Right kidney (tissue), 1 donor: ENCODE results near the gene NKIRAS2.
"Not testable (repeated sequence)": the region's sequence is repeated elsewhere in the genome, so short reads cannot be mapped to it uniquely, and the experiment has no call there.

Experiments used
- DNase-seq: peaks from one replicate; pipeline ENCODE4 v3.0.0-alpha.2; 2016

Gene NKIRAS2

DNA sequence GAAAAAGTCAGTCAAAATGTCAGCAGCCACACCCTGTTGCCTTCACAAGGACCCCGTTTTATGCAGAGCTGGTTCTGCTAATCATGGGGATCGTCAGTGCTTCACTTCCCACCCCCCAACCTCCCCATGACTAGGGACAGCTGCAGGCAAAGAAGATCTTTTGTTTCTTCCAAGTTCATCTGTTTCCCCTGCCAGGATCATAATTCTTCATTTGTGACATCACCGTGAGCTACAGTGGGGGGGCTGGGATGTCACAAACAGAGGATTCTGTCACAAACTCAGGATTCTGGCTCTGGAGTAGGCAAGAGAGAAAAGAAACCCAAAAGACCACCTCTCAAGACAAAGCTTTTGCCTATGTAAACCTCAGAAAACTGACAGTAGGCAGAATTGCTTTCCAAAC, 27.3 kb upstream of the NKIRAS2 start:
- DNase-seq = no peak

- DNase-seq = no peak
Observed at GRCh38 chr17:41996855-41997164, 23.1 kb upstream of the NKIRAS2 start.

DNA sequence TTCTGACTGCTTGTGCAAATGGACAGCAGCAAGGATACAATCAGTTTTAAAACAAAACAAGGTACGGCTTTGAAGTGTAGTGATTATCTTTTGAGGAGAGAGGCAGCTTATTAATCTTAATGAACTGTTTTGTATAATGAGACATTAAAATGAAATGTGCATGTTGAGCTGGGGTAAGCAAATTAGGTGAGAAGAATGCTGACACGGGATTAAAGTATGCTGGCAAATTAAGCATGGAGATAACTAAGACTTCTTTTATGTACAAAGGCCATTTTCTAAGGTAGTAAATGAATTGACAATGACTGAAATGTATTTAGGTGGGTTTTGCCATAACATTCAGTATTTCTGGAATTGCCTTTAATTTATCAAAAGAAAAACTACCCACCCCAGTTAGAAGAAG, 21.4 kb upstream of the NKIRAS2 start:
- no peak for DNase-seq

DNA sequence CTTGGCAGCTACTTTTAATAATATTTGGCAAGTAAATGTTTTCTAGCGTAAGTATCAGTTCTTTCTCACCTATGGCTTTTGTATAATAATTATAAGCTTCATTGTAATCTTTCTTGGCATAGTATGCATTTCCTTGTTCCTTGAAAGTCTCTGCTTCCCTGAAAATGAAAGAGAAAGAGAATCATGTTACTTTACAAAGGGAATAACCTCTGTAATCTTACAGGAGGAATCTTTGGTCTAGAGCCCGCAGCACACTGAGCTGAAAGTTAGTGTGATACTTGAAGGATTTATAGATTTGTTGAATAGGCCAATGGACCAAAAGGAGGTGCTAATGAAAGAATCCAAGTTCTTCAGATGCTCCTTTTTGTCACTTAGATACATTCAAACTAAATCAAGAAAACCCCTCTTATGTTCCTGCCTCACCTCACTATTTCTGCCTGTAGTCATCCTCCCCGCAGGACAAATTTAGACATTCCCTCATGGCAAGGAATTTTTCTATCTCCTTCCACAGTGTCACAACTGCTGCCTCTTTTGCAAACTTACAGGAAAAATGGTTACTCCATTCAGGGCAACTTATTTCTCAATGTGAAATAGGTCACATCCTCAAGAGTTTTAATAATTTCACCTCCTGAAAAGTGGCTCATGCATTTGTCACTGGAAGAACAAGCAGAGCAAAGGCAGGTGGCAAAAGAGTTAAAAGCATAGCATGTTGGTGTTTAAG, 19.3 kb upstream of the NKIRAS2 start:
- no peak for DNase-seq

DNA sequence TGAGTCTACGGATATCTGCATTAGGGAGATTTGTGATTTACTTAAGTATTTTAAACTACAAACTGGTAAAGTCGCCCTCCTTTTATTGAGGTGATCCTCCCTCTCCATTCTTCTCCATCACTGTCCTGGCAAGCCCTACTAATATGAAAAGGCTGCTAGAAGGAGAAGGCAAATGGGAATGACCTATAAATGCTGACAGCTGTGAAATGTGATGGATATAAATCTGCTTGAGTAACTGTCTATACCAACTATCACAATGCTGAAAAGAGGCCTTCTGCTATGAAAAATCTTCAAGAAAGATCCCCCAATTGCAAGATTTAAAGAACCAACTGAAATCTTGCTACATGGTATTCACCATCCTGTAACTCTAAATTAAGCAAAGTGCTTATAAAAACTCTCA, 18.2 kb upstream of the NKIRAS2 start:
- DNase-seq = no peak

GRCh38 chr17:42002175-42002791, 17.6 kb upstream of the NKIRAS2 start:
- DNase-seq = no peak

GRCh38 chr17:42002792-42003301, 17.0 kb upstream of the NKIRAS2 start:
- DNase-seq = no peak

DNA sequence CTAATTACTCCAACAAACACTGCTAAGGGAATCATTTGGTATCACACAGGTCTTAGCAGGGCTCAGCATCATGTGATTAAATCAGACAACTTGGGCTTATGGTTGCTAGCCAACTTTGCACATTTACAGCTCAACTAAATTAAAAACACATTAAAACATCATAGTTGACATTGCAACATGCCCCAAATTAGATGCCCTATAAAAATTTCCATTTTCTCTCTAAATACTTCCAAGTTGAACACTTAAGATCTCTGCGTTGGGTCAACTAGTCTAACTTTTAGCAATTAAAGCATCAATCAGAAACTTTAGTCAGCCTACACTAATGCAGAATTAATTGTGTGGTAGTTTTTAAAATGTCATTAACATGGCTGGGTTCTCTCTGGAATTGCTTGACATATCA, 14.7 kb upstream of the NKIRAS2 start:
- DNase-seq = no peak

- DNase-seq = no peak
Observed at GRCh38 chr17:42009170-42009569, 10.7 kb upstream of the NKIRAS2 start.

- DNase-seq = not testable (repeated sequence)
Observed at GRCh38 chr17:42010266-42010680, 9.6 kb upstream of the NKIRAS2 start.

GRCh38 chr17:42010898-42011516, 8.9 kb upstream of the NKIRAS2 start:
- no peak for DNase-seq

DNA sequence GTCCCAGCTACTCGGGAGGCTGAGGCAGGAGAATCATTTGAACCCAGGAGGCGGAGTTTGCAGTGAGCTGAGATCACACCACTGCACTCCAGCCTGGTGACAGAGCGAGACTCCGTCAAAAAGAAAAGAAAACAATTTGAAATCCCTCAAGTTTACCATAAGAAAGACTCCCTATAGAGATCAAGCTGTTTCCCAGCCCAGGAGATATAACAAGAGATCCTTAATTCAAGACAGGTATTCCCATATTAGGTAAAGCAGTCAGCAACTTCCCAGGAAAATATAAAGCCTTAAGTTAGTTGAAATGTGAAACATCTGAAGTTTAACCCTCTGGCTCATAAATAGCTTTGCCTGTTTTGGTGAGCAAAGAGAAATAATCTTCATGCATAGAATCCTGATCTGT, 7.5 kb upstream of the NKIRAS2 start:
- DNase-seq = not testable (repeated sequence)

GRCh38 chr17:42013740-42014139, 6.2 kb upstream of the NKIRAS2 start:
- not testable (repeated sequence) for DNase-seq

DNA sequence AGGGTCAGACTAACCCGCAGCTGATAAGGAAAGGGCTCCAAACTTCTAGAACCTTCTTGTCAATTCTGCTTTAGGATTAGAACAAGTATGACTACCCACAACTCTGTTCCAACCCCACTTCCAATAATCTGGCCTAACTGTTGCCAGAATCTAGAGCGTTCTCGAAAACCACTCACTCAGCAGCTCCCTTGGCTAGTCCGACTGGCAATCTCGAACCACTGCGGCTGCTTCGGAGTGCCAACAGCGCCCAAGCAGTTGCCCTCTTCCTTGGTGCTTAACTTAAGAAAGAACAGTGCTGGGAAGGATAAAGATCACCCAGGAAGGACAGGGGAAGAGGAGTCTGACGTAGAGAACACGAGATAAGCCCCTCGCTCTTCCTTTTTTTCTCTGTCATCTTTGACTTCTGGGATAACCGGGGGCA, 3.5 kb upstream of the NKIRAS2 start:
- no peak for DNase-seq

- peak; percentile 97 for DNase-seq
Observed at GRCh38 chr17:42016941-42017865, 2.7 kb upstream of the NKIRAS2 start, which contains the start of gene DNAJC7. Gene DNAJC7 (minus strand): TSS chr17:42017439. CDS start chr17:42017416, 23 bp downstream.

DNA sequence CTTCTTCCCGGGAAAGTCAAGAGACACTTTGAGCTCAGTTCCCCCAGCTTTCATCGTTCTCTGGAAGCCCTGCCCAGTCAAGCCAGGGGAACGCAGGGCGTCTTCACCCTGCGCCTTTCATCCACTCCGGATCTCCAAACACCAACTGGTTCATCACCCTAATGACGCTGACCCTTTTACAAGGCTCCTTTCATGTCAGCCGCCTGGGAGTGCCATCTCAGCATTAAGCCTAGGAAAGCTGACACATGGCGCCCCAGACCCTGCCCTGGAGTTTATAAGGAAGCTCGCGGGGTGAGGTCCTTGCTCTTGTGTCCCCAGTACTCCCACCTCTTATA, 2.1 kb upstream of the NKIRAS2 start:
- DNase-seq = no peak

GRCh38 chr17:42018339-42018738, 1.6 kb upstream of the NKIRAS2 start:
- no peak for DNase-seq

- no peak for DNase-seq
Observed at GRCh38 chr17:42018988-42019387, 902 bp upstream of the NKIRAS2 start.

DNA sequence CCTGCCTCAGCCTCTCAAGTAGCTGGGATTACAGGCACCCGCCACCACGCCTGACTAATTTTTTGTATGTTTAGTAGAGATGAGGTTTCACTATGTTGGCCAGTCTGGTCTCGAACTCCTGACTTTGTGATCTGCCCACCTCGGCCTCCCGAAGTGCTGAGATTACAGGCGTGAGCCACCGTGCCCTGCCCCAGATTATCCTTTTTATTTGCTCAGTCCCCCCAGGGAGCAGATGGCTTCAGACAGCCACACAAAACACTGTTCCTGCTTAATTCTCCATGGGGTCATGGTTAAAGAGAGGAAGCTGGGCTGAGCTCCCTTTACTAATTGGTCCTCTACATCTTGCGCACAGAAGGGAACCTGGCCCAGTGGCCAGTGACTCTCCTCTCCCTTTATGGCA, 955 bp downstream of the NKIRAS2 start:
- DNase-seq = not testable (repeated sequence)

DNA sequence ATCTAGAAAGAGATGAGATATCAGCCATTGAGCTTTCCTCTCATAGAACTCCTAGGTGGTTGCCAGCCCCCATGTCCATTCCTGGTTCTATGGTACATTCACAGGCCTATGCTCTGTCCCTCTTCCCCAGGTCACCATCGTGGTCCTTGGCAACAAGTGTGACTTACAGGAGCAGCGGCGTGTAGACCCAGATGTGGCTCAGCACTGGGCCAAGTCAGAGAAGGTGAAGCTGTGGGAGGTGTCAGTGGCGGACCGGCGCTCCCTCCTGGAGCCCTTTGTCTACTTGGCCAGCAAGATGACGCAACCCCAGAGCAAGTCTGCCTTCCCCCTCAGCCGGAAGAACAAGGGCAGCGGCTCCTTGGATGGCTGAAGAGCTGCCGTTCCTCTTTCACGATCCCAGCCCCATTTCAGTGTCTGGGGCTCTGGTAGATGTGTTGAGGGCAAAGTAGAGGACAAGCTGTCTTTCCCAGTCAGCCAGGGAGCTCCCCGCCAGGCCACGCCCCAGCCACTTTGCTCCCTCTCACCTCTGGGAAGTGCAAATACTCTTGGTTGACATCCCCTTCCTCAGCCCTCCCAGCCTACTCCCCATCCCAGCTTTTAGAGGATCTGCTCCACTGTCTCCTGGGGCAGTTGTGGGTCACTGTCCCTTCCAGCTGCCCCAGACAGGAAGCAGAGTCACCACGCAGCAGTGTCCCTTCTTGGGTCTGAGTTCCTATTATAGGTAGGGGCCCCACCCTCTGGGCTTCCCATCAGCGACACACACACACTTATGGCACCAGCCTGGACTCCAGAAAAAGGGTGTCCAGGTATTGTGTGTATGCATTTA, 3.8 kb downstream of the NKIRAS2 start:
- no peak for DNase-seq

DNA sequence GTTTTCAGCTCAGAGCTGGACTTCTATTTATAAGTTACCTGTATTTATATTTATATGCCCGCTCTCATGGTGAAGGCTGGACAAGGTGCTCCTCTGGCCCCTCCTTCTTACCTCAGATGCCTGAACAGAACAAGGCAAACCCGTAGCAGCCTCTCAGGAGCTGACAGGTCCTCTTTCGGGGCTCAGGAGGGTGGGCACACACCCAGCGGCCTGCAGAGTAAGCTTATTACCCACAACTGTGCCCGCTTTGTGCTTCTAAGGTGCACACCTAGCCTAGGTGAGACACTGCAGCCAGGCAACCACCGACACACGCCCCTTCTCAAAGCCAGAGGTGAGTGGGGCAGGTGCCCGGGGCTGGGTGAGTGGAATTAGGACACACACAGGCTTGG, 5.3 kb downstream of the NKIRAS2 start:
- no peak for DNase-seq

DNA sequence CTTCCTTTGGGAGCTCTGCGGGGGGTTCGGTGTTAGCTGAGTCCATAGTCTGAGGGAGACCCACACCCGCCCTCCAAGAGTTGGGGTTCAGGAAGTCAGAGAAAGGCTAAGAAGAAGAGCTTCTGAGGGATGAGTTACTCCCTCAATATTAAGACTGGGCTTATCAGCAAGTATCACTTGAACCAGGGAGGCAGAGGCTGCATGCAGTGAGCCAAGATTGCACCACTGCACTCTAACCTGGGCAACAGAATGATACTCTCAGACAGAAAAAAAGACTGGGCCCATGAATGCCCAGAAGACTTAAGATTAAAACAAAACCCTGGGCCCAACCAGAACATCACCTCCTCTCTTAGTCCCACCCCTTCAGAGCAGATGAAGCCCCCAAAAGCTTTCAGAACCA, 6.0 kb downstream of the NKIRAS2 start:
- DNase-seq = no peak
